Mesendoderm (in vitro differentiated cells): ENCODE results near the gene URI1.
A peak's percentile ranks its signal among the peaks of the same experiment; 100 is the strongest.
"Not testable (repeated sequence)": the region's sequence is repeated elsewhere in the genome, so short reads cannot be mapped to it uniquely, and the experiment has no call there.

Source experiments
- DNase-seq: peaks from one replicate; pipeline ENCODE4 v3.0.0; 2013
- H2AK5ac ChIP-seq: 2 replicates; pipeline ENCODE4 v1.6.1; 2013; ENCODE audit warnings: low read length, inconsistent platforms
- H2BK120ac ChIP-seq: 2 replicates; pipeline ENCODE4 v1.6.1; 2013; ENCODE audit warnings: low read depth, mild to moderate bottlenecking, low read length, moderate library complexity, mixed read lengths
- H2BK15ac ChIP-seq: replicated peaks from 2 replicates; pipeline ENCODE4 v1.6.1; 2013; ENCODE audit warnings: low read depth, mild to moderate bottlenecking, moderate library complexity
- H2BK5ac ChIP-seq: 2 replicates; pipeline ENCODE4 v1.6.1; 2013; ENCODE audit warnings: low read length, inconsistent platforms
- H3K18ac ChIP-seq: 2 replicates; pipeline ENCODE4 v1.6.1; 2013; ENCODE audit warnings: mild to moderate bottlenecking, low read length, mixed read lengths
- H3K23ac ChIP-seq: one replicate; pipeline ENCODE4 v1.6.1; 2013; ENCODE audit warnings: low read length
- H3K27ac ChIP-seq: 2 replicates; pipeline ENCODE4 v1.5.1; 2013; ENCODE audit warnings: low read depth, mild to moderate bottlenecking, inconsistent platforms, low read length, moderate library complexity
- H3K27me3 ChIP-seq: 2 replicates; pipeline ENCODE4 v1.6.1; 2013; ENCODE audit warnings: low read length, control low read depth, mild to moderate bottlenecking, inconsistent platforms; ENCODE audit not compliant: insufficient read depth, poor library complexity
- H3K36me3 ChIP-seq: 2 replicates; pipeline ENCODE4 v1.6.1; 2013; ENCODE audit warnings: low read length, inconsistent platforms; ENCODE audit not compliant: control insufficient read depth, insufficient read depth
- H3K4ac ChIP-seq: one replicate; pipeline ENCODE4 v1.6.1; 2013; ENCODE audit warnings: low read depth, mild to moderate bottlenecking, low read length, moderate library complexity
- H3K4me1 ChIP-seq: 2 replicates; pipeline ENCODE4 v1.6.1; 2013; ENCODE audit warnings: low read depth, low read length, inconsistent platforms; ENCODE audit not compliant: control insufficient read depth
- H3K4me2 ChIP-seq: 2 replicates; pipeline ENCODE4 v1.6.1; 2013; ENCODE audit warnings: low read length
- H3K4me3 ChIP-seq: 2 replicates; pipeline ENCODE4 v1.5.1; 2013; ENCODE audit warnings: mild to moderate bottlenecking, low read length
- H3K56ac ChIP-seq: one replicate; pipeline ENCODE4 v1.6.1; 2013; ENCODE audit warnings: low read length
- H3K79me1 ChIP-seq: 2 replicates; pipeline ENCODE4 v1.6.1; 2013; ENCODE audit warnings: low read length, inconsistent platforms
- H3K79me2 ChIP-seq: 2 replicates; pipeline ENCODE4 v1.6.1; 2013; ENCODE audit warnings: mild to moderate bottlenecking, low read length; ENCODE audit not compliant: control insufficient read depth, insufficient read depth
- H3K9ac ChIP-seq: 2 replicates; pipeline ENCODE4 v1.6.1; 2013; ENCODE audit warnings: low read length, inconsistent platforms
- H4K5ac ChIP-seq: one replicate; pipeline ENCODE4 v1.6.1; 2013; ENCODE audit warnings: low read length
- H4K8ac ChIP-seq: one replicate; pipeline ENCODE4 v1.6.1; 2013; ENCODE audit warnings: low read depth, mild to moderate bottlenecking, control low read depth, low read length, moderate library complexity
- WGBS: extraction: QIAGEN DNeasy Blood & Tissue Kit; methylation state at CpG from one replicate; pipeline ENCODE4 v1.1.7; 2013; ENCODE audit warnings: low lambda C conversion rate, missing lambda C conversion rate; ENCODE audit not compliant: insufficient coverage; ENCODE audit errors: extremely low coverage; 5-methylcytosine and 5-hydroxymethylcytosine counted together

Gene URI1

GRCh38 chr19:29946645-29947044 is 4.6 kb downstream of the URI1 start:
- Histone ChIP-seq H2BK15ac (no peak overlapping the region), H3K27ac (no peak overlapping the region), H2BK5ac (no peak overlapping the region), H3K56ac (no peak overlapping the region), H3K36me3 (no peaks in the 10 kb centered on the region), H2BK120ac (no peak overlapping the region), H3K79me1 (peaks cover 7% of the 10 kb centered on the region), H3K23ac (no peak overlapping the region), H3K4me1 (no peaks in the 10 kb centered on the region), H3K27me3 (no peaks in the 10 kb centered on the region), H4K8ac (no peak overlapping the region), H3K4me3 (no peak overlapping the region), H3K4me2 (no peak overlapping the region), H3K9ac (no peak overlapping the region), H3K4ac (no peak overlapping the region), H4K5ac (no peak overlapping the region), H3K18ac (no peak overlapping the region), H2AK5ac (no peak overlapping the region), H3K79me2 (peaks cover 55% of the 10 kb centered on the region)
- no peak for DNase-seq
- WGBS: no CpG with 5 or more reads among the region's 2 CpGs

GRCh38 chr19:29947871-29948270 is 5.8 kb downstream of the URI1 start:
- no peak overlapping the region for H3K27ac ChIP-seq

GRCh38 chr19:29948759-29949470 is 6.9 kb downstream of the URI1 start:
- not testable (repeated sequence) for H4K5ac ChIP-seq
- no CpG with 5 or more reads among the region's 57 CpGs for WGBS

More at GRCh38 chr19:29947871-29948270, 5.8 kb downstream of the URI1 start:
- Histone ChIP-seq H2BK120ac (no peak overlapping the region), H3K4ac (no peak overlapping the region), H3K27me3 (no peaks in the 10 kb centered on the region), H2BK15ac (no peak overlapping the region), H4K8ac (no peak overlapping the region), H3K79me1 (peaks cover 9% of the 10 kb centered on the region), H3K4me1 (no peaks in the 10 kb centered on the region), H3K4me2 (no peak overlapping the region), H4K5ac (no peak overlapping the region), H3K79me2 (peaks cover 53% of the 10 kb centered on the region), H3K36me3 (no peaks in the 10 kb centered on the region), H2BK5ac (no peak overlapping the region), H3K18ac (no peak overlapping the region), H3K56ac (no peak overlapping the region), H3K4me3 (no peak overlapping the region), H2AK5ac (no peak overlapping the region), H3K9ac (no peak overlapping the region), H3K23ac (no peak overlapping the region)
- no peak for DNase-seq
- WGBS: no CpG with 5 or more reads among the region's 2 CpGs

GRCh38 chr19:29952177-29952576 is 10.1 kb downstream of the URI1 start:
- H3K4me2 ChIP-seq: no peak overlapping the region
- H3K23ac ChIP-seq: no peak overlapping the region
- H3K27me3 ChIP-seq: no peaks in the 10 kb centered on the region
- no peak overlapping the region for H3K4me3 ChIP-seq
- DNase-seq: peak; percentile 13
- H2BK5ac ChIP-seq: no peak overlapping the region
- H3K9ac ChIP-seq: no peak overlapping the region
- H3K18ac ChIP-seq: no peak overlapping the region
- H3K27ac ChIP-seq: no peak overlapping the region
- no peak overlapping the region for H2BK120ac ChIP-seq
- H3K56ac ChIP-seq: no peak overlapping the region
- no peak overlapping the region for H2BK15ac ChIP-seq
- WGBS: no CpG with 5 or more reads among the region's 1 CpG
- H4K5ac ChIP-seq: no peak overlapping the region
- no peak overlapping the region for H2AK5ac ChIP-seq
- peaks cover 37% of the 10 kb centered on the region for H3K79me2 ChIP-seq
- H4K8ac ChIP-seq: no peak overlapping the region
- peaks cover 7% of the 10 kb centered on the region for H3K79me1 ChIP-seq
- H3K4me1 ChIP-seq: no peaks in the 10 kb centered on the region
- no peak overlapping the region for H3K4ac ChIP-seq
- no peaks in the 10 kb centered on the region for H3K36me3 ChIP-seq

More at GRCh38 chr19:29948759-29949470, 6.9 kb downstream of the URI1 start:
- not testable (repeated sequence) for H2BK120ac ChIP-seq, H3K9ac ChIP-seq, H3K23ac ChIP-seq, H3K4me1 ChIP-seq, H2AK5ac ChIP-seq, H3K4me3 ChIP-seq, H3K27ac ChIP-seq, H3K4me2 ChIP-seq, H3K27me3 ChIP-seq, H3K79me1 ChIP-seq, H3K56ac ChIP-seq, DNase-seq, H3K36me3 ChIP-seq, H3K18ac ChIP-seq, H3K4ac ChIP-seq, H2BK15ac ChIP-seq, H4K8ac ChIP-seq, H2BK5ac ChIP-seq
- H3K79me2 ChIP-seq: peaks cover 46% of the 10 kb centered on the region

GRCh38 chr19:29952646-29953045 is 10.6 kb downstream of the URI1 start:
- no peak for DNase-seq
- no peak overlapping the region for H3K18ac ChIP-seq
- no peaks in the 10 kb centered on the region for H3K36me3 ChIP-seq
- no CpG with 5 or more reads among the region's 4 CpGs for WGBS
- H2BK120ac ChIP-seq: no peak overlapping the region
- H3K27me3 ChIP-seq: no peaks in the 10 kb centered on the region
- H2BK5ac ChIP-seq: no peak overlapping the region
- no peak overlapping the region for H3K9ac ChIP-seq
- H4K5ac ChIP-seq: no peak overlapping the region
- H3K23ac ChIP-seq: no peak overlapping the region
- no peak overlapping the region for H3K56ac ChIP-seq
- no peak overlapping the region for H2BK15ac ChIP-seq
- no peak overlapping the region for H3K4me3 ChIP-seq
- no peak overlapping the region for H2AK5ac ChIP-seq
- no peaks in the 10 kb centered on the region for H3K4me1 ChIP-seq
- no peak overlapping the region for H3K4me2 ChIP-seq
- H3K4ac ChIP-seq: no peak overlapping the region
- H3K27ac ChIP-seq: no peak overlapping the region
- H3K79me1 ChIP-seq: peaks cover 5% of the 10 kb centered on the region
- H4K8ac ChIP-seq: no peak overlapping the region
- H3K79me2 ChIP-seq: peaks cover 33% of the 10 kb centered on the region
